ENCODE results near the gene PRUNE2. TPM values are rescaled to one million over a fixed set of nuclear protein-coding genes. Genes with fewer than 3 reads are reported as not detected.
"Not testable (repeated sequence)": the region's sequence is repeated elsewhere in the genome, so short reads cannot be mapped to it uniquely, and the experiment has no call there.

PRUNE2 gene
- polyA plus RNA-seq, 12 donors, result 6.5 to 30.0 (median 18.0) TPM; not detected in 1

DNA sequence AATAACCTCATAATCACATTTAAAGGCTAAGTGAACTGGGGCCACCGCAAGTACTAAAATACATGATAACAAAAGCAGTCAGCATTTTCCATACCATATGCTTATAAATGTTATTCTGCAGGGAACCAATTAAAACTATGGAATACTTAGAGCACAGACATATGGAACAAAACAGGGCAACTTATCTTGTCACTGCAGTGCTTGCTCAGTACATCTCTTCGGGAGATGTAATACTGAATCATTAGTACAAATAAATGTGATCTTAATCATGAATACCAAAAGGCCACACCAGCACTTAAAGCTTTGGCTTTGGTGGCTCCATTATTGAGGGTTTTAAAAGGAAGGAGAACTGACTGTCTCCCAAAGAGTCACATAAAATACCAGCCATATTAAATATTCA is 32.1 kb downstream of the PRUNE2 start:
- DNase-seq, result no peak

- DNase-seq, result peak; percentile 20
These were observed 32.7 kb downstream of the PRUNE2 start for GRCh38 chr9:76873056-76873792.

- DNase-seq, result no peak
These were observed 37.0 kb downstream of the PRUNE2 start for GRCh38 chr9:76868897-76869296.

DNA sequence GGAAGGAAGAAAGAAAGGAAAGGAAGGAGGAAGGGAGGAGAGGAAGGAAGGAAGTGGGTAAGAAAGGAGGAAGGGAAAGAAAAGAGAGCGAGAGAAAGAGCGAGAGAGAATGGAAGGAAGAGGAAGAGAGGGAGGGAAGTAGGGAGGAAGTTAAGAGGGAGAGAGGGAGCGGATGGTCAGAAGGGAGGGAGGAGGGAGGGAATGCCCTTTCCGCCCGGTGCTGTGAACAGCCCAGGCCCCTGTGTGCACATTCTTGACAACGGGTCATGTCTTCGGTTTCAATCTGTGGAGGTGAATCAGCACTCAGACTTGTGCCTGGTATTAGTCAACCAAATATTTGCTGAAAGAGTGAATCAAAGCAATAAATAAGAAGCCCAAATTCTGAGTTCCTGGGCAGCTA is 39.2 kb downstream of the PRUNE2 start:
- no peak for DNase-seq

- no peak for DNase-seq
These were observed 42.1 kb downstream of the PRUNE2 start for GRCh38 chr9:76863832-76864231.

- no peak for DNase-seq
These were observed 46.1 kb downstream of the PRUNE2 start for GRCh38 chr9:76859860-76860259.

GRCh38 chr9:76858248-76858647 is 47.7 kb downstream of the PRUNE2 start:
- DNase-seq, result not testable (repeated sequence)

GRCh38 chr9:76856016-76856415 is 49.9 kb downstream of the PRUNE2 start:
- DNase-seq, result no peak

- no peak for DNase-seq
These were observed 50.9 kb downstream of the PRUNE2 start for GRCh38 chr9:76855015-76855414.

DNA sequence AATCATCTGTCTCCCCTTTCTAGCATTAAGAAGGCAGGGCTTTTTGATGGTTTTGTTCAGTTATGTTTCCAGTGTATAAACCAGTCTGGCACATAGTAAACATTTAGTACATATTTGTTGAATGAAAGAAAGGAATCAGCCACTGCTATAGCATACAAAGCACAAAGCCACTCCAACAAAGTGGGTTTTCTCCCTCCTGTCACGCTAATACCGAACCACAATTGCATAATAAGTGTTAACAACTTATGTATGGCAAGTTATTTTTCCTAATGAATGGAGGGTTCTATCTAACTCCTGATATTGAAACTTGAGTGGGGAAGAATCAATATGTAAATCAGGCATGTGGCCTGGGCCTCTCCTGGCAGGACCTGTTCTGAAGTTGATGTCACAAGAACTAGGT is 53.9 kb downstream of the PRUNE2 start:
- no peak for DNase-seq

DNA sequence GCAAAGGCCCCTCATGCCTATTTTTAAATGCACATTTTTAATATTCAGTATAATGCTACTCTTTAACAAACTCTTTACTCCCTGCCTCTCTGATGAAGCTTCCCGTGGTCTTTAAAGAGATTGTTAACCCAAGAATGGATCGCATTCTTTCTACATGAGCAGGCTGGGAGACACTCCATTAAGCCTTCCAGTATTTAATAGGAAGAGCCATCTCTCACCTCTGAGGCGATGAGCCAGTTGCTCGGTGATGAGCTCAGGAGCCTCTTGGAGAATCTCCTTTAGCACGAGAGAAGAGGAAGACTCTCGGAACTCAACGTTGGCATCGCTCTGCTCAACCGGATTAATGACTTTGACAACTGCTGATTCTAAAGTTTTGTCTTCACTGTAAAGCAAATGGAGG is 59.6 kb downstream of the PRUNE2 start:
- DNase-seq, result no peak

- no peak for DNase-seq
These were observed 60.7 kb downstream of the PRUNE2 start for GRCh38 chr9:76845254-76845653.

GRCh38 chr9:76835571-76836283 is 70.2 kb downstream of the PRUNE2 start:
- peak; percentile 7 for DNase-seq

- DNase-seq, result no peak
These were observed 77.5 kb downstream of the PRUNE2 start for GRCh38 chr9:76828447-76828846.

- DNase-seq, result no peak
These were observed 78.4 kb downstream of the PRUNE2 start for GRCh38 chr9:76827296-76828080.

DNA sequence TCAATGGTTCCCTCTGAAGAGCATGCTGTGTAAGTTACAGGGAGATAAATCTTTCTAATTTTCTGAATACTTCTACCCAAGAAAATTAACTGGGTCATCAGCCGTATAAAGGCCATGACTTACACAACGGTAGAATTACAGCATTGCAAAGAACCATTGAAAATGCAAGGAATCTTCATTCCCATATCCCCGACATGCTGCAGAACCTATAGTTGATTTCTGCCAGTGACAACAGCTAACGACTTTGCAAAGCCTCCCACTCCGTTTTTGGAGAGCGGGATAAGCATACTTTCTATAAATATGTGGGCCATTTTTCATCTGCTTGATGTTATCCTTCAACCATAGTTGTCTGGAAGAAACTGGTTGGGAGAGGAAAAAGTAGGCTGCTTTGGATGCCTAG is 85.5 kb downstream of the PRUNE2 start:
- DNase-seq, result no peak

- DNase-seq, result peak; percentile 29
These were observed 87.6 kb downstream of the PRUNE2 start for GRCh38 chr9:76818271-76818670.

GRCh38 chr9:76817489-76817888 is 88.4 kb downstream of the PRUNE2 start:
- no peak for DNase-seq

DNA sequence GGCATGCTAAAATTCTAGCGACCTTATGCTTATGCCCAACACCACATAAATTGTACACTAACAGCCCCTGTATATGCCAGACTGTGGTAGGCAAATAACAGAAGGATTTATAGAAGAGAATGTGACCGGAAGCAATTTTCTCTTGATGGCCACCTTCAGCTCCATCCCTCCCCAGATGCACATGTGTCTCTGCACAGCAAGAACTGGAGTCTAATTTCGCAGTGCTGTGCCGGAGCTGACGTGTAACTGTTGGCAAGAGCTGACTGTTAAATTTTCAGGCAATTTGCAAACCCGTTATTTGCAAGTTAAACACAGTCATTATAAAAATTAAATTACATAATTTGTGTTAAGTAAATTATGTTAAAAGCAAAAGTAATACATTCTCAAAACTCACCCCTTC is 93.3 kb downstream of the PRUNE2 start:
- DNase-seq, result no peak

GRCh38 chr9:76810377-76810957 is 95.4 kb downstream of the PRUNE2 start:
- peak; percentile 38 for DNase-seq

GRCh38 chr9:76808636-76809035 is 97.3 kb downstream of the PRUNE2 start:
- no peak for DNase-seq

GRCh38 chr9:76803762-76804161 is 102.2 kb downstream of the PRUNE2 start:
- no peak for DNase-seq

All from muscle of arm (tissue), 12 donors.